ENCODE data around the gene AKAP13. TPM values are rescaled to one million over a fixed set of nuclear protein-coding genes. Genes with fewer than 3 reads are reported as not detected.
"Not testable (repeated sequence)": the region's sequence is repeated elsewhere in the genome, so short reads cannot be mapped to it uniquely, and the experiment has no call there.

The AKAP13 gene
- total and polyA plus RNA-seq, 2 of the 13 experiments (the other 11 are each of a cell fraction or from before 2014, with no cell fraction given) = 6.7 to 27.1 TPM

DNA sequence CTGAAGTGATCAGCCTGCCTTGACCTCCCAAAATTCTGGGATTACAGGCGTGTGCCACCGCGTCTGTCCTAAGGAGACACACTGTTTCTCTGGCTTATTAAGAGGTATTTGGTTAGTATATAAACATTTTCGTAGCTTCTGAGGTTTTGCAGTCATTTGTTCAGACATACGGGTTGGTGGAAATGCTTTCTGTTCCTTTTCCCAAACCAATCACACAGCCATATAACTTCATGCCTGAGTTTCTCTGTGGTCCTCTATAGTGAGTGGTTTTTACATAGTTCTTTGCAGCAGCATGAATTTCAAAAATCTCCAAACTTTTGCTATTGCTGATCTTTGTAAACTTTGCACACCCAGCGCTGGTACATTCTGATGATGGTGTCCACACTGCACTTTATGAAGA, 100.5 kb downstream of the AKAP13 start (continued):
- TF ChIP-seq, protein P1, sequence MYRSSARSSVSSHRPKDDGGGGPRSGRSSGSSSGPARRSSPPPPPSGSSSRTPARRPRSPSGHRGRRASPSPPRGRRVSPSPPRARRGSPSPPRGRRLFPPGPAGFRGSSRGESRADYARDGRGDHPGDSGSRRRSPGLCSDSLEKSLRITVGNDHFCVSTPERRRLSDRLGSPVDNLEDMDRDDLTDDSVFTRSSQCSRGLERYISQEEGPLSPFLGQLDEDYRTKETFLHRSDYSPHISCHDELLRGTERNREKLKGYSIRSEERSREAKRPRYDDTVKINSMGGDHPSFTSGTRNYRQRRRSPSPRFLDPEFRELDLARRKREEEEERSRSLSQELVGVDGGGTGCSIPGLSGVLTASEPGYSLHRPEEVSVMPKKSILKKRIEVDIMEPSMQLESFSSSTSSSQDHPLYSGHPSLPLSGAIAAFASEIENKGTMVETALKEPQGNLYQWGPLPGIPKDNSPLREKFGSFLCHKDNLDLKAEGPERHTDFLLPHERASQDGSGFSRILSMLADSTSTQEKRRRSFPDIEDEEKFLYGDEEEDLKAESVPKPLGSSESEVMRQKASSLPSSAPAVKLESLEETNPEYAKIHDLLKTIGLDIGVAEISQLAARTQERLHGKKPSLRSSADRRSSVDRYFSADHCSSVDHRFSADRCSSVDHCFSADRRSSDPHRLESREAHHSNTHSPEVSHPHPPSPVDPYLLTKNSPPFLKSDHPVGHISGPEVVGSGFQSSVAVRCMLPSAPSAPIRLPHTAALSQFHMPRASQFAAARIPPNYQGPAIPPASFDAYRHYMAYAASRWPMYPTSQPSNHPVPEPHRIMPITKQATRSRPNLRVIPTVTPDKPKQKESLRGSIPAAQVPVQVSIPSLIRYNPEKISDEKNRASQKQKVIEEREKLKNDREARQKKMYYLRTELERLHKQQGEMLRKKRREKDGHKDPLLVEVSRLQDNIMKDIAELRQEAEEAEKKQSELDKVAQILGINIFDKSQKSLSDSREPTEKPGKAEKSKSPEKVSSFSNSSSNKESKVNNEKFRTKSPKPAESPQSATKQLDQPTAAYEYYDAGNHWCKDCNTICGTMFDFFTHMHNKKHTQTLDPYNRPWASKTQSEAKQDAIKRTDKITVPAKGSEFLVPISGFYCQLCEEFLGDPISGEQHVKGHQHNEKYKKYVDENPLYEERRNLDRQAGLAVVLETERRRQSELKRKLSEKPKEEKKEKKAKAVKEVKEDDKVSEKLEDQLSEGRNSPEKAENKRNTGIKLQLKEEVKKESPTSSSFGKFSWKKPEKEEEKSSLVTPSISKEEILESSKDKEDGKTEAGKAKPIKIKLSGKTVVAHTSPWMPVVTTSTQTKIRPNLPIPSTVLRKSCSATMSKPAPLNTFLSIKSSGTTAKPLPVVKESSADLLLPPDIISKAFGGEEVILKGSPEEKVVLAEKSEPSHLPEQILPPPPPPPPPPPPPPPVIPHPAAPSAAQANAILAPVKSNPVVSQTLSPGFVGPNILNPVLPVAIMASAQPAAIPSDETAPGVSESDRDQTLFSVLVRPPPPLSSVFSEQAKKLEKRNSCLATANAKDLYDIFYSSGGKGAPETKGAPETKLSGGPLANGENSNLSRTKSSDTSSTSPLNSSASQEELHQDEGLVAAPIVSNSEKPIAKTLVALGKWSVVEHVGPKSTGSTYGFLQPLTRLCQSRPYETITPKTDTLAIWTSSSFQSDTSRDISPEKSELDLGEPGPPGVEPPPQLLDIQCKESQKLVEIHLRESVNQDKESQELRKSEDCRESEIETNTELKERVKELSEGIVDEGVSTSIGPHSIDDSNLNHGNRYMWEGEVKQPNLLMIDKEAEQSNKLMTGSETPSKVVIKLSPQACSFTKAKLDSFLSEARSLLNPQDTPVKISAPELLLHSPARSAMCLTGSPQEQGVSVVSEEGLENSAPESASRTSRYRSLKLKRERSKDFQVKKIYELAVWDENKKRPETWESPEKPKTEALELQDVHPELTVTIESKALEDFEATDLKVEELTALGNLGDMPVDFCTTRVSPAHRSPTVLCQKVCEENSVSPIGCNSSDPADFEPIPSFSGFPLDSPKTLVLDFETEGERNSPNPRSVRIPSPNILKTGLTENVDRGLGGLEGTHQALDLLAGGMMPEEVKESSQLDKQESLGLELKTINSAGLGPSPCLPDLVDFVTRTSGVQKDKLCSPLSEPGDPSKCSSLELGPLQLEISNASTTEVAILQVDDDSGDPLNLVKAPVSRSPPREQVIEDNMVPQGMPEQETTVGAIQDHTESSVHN (CRISPR knock-in tag; IDR thresholded peaks at IDR 0.05) = no peak
- TF ChIP-seq SUZ12 (IDR thresholded peaks at IDR 0.05; ENCODE audit: low read depth, low read length) = no peak
- TF ChIP-seq GFI1 (CRISPR knock-in tag; IDR thresholded peaks at IDR 0.05; ENCODE audit: borderline replicate concordance) = no peak
- TF ChIP-seq, protein P2, sequence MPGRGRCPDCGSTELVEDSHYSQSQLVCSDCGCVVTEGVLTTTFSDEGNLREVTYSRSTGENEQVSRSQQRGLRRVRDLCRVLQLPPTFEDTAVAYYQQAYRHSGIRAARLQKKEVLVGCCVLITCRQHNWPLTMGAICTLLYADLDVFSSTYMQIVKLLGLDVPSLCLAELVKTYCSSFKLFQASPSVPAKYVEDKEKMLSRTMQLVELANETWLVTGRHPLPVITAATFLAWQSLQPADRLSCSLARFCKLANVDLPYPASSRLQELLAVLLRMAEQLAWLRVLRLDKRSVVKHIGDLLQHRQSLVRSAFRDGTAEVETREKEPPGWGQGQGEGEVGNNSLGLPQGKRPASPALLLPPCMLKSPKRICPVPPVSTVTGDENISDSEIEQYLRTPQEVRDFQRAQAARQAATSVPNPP (CRISPR knock-in tag; IDR thresholded peaks at IDR 0.05) = no peak
- no peak for TF ChIP-seq ZNF891 (CRISPR knock-in tag; IDR thresholded peaks at IDR 0.05)

- peaks cover 27% of the 10 kb centered on the region for H3K4me1 ChIP-seq (ENCODE audit: insufficient read depth, low read length)
- BruUV-seq (replicated peaks); DNase-seq (ENCODE audit: low spot score); intact Hi-C loops (cut with micrococcal nuclease; ENCODE audit: unreplicated experiment); H2AFZ ChIP-seq (ENCODE audit: low read length); H4K20me1 ChIP-seq (ENCODE audit: insufficient read depth, low read length); CTCF ChIA-PET (ENCODE audit: low intra/inter-chr PET ratio, low total read pairs); FAIRE-seq; H3K9me3 ChIP-seq (ENCODE audit: low read length); H3K4me2 ChIP-seq (ENCODE audit: low read depth, low read length); H3K27me3 ChIP-seq (ENCODE audit: control insufficient read depth in 1 of 2, insufficient read depth in 2 of 2, low read length in 2 of 2); H3K79me2 ChIP-seq (ENCODE audit: insufficient read depth, low read length); H3K36me3 ChIP-seq (replicated peaks in 1 of 2; ENCODE audit: control insufficient read depth in 1 of 2, insufficient read depth in 2 of 2, low read length in 2 of 2); H3K9ac ChIP-seq (ENCODE audit: insufficient read depth, low read depth, low read length); POLR2A ChIA-PET; H3K27ac ChIP-seq (ENCODE audit: extremely low read length, insufficient read depth, low read length); in situ Hi-C loops (cut with HindIII; ENCODE audit: extremely low pct_ligation_motif_present, low pct_unique_long_range_greater_than_20kb); H3K4me3 ChIP-seq (replicated peaks in 1 of 3; ENCODE audit: insufficient read depth in 1 of 3, low read depth in 2 of 3, low read length in 3 of 3); ATAC-seq: not testable (repeated sequence)
These were observed 101.1 kb downstream of the AKAP13 start for GRCh38 chr15:85481543-85481942.
